ENCODE data around the gene BUB1B.
"Not testable (repeated sequence)": the region's sequence is repeated elsewhere in the genome, so short reads cannot be mapped to it uniquely, and the experiment has no call there.

BUB1B gene

GRCh38 chr15:40142428-40142827 is 18.4 kb upstream of the BUB1B start:
- no peak for DNase-seq (ENCODE audit: low read depth)
- no peak overlapping the region for H3K4me3 ChIP-seq (ENCODE audit: control insufficient read depth, low read depth, low read length)
- no peak for TF ChIP-seq CTCF (IDR thresholded peaks at IDR 0.05; ENCODE audit: control insufficient read depth, insufficient read depth, low read depth, low read length, missing control alignments)

DNA sequence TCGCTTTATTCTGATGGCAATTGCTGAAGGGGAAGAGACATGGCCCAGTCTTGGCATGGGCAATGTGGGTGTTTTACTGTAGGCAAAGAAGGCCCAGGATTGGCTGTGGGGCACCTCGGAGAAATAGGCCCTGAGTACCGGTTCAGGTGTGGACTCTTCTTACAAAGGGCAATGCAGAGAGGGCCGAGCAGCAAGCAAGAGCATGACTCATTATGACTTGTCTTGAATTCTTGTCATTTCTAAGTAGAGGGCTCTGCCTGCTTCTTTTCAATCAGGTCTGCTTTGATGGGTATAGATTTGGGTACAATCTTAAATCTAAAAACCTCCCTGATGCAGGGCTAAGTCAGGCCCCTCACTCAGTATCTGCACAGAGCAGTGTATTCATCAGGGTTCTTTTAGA is 14.8 kb upstream of the BUB1B start:
- no peak for DNase-seq (ENCODE audit: low read depth)
- H3K4me3 ChIP-seq (ENCODE audit: control insufficient read depth, low read depth, low read length): no peak overlapping the region
- TF ChIP-seq CTCF (IDR thresholded peaks at IDR 0.05; ENCODE audit: control insufficient read depth, insufficient read depth, low read depth, low read length, missing control alignments): no peak

- no peak overlapping the region for H3K4me3 ChIP-seq (ENCODE audit: control insufficient read depth, low read depth, low read length)
- no peak for DNase-seq (ENCODE audit: low read depth)
- no peak for TF ChIP-seq CTCF (IDR thresholded peaks at IDR 0.05; ENCODE audit: control insufficient read depth, insufficient read depth, low read depth, low read length, missing control alignments)
Measured at GRCh38 chr15:40149339-40149738, 11.5 kb upstream of the BUB1B start.

DNA sequence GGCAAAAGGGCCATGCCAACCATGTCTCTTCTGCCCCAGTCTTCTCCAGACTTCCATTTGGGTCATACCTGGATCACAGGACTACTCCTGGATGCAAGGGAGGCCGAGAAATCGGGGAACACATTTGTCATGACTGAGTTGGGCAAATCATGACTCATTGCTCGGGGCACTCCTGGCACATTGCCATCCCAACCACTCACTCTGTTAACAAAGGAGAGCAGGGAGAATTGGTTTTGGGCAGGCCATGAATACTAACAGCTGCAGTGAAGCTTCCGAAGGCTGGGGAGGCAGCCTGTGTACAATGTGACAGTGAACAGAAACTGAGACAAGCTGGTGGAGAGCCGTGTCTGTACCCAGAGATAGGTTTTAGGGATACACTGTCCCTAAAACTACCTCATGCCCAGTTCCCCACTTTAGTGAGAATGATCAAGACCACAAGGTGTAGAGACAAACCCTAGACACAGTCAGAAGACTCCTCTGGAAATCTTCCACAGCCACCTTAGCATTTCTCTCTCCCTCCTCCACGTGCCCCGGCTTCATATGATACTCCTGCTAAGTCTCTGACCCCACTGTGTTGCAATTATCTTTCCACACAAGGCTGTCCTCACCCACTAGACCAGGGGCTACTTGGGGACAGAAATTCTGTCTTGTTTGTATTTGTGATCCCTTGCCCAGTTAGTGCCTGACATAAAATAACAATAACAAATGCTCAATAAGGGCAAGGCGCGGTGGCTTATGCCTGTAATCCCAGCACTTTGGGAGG is 10.5 kb upstream of the BUB1B start:
- H3K4me3 ChIP-seq (ENCODE audit: control insufficient read depth, low read depth, low read length): no peak overlapping the region
- no peak for TF ChIP-seq CTCF (IDR thresholded peaks at IDR 0.05; ENCODE audit: control insufficient read depth, insufficient read depth, low read depth, low read length, missing control alignments)
- DNase-seq (ENCODE audit: low read depth): no peak

DNA sequence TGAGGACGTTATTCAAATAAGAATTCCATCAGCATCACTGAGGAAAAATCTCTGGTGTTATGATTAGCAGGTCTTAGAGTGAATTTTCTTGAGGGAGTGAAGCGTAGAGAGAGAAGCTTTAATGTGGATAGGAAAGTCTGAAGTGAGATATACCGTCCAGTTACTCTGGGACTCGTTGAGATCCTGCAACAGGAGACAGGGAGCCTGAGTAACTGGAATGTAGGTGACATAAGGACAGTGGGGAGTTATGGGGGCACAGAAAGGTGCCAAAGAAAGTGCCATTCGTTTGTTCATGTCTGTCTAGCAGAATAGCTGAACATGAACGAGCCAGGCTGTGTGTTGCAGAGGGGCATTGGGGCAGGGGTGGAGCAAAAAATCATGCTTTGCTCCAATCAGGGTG is 9.4 kb upstream of the BUB1B start:
- no peak for TF ChIP-seq CTCF (IDR thresholded peaks at IDR 0.05; ENCODE audit: control insufficient read depth, insufficient read depth, low read depth, low read length, missing control alignments)
- no peak for DNase-seq (ENCODE audit: low read depth)
- H3K4me3 ChIP-seq (ENCODE audit: control insufficient read depth, low read depth, low read length): no peak overlapping the region

DNA sequence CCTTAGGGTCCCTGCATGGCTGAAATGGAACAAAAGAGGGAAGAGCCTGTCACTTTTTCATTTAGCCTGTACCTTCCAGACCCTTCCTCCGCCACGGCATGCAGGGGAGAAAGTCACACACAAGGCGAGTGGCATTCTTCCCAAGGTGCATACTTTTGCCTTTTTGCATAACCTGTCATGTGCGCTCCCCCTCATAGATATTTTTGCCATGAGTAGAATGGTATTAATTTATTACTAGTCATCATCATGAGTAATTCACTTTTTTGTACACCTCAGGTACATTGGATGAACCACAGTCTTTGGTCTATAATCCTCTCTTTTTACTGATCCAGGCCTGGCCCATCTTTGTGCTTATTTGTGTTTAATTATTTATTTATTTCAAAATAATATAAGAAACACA is 8.9 kb upstream of the BUB1B start:
- H3K4me3 ChIP-seq (ENCODE audit: control insufficient read depth, low read depth, low read length): no peak overlapping the region
- no peak for TF ChIP-seq CTCF (IDR thresholded peaks at IDR 0.05; ENCODE audit: control insufficient read depth, insufficient read depth, low read depth, low read length, missing control alignments)
- no peak for DNase-seq (ENCODE audit: low read depth)

- not testable (repeated sequence) for DNase-seq (ENCODE audit: low read depth); H3K4me3 ChIP-seq (ENCODE audit: control insufficient read depth, low read depth, low read length)
Measured at GRCh38 chr15:40154821-40155220, 6.0 kb upstream of the BUB1B start.

Measured in AG09309 (cell line).